Fibroblast of pulmonary artery (primary cell): ENCODE data around the gene ODF4.

Experiments
- DNase-seq: peaks from one replicate; pipeline ENCODE4 v3.0.0-alpha.2; 2010; ENCODE audit warnings: low read depth
- H3K4me3 ChIP-seq: replicated peaks from 2 replicates; pipeline ENCODE4 v1.5.1; 2011; ENCODE audit warnings: low read depth, mild to moderate bottlenecking, control low read depth, low read length, moderate library complexity
- TF ChIP-seq, protein P1 (sequence below): IDR thresholded peaks from 2 replicates; pipeline ENCODE4 v1.5.1; 2011; ENCODE audit warnings: mild to moderate bottlenecking, control low read depth, low read length, inconsistent platforms; ENCODE audit errors: missing control alignments

ODF4 gene

GRCh38 chr17:8339540-8339939 is at the start of gene ODF4:
ODF4 (plus strand) TSS chr17:8339840; CDS start chr17:8340052, 212 bp downstream.
- H3K4me3 ChIP-seq: no peak within 1 kb of the TSS
- TF ChIP-seq, protein P1, sequence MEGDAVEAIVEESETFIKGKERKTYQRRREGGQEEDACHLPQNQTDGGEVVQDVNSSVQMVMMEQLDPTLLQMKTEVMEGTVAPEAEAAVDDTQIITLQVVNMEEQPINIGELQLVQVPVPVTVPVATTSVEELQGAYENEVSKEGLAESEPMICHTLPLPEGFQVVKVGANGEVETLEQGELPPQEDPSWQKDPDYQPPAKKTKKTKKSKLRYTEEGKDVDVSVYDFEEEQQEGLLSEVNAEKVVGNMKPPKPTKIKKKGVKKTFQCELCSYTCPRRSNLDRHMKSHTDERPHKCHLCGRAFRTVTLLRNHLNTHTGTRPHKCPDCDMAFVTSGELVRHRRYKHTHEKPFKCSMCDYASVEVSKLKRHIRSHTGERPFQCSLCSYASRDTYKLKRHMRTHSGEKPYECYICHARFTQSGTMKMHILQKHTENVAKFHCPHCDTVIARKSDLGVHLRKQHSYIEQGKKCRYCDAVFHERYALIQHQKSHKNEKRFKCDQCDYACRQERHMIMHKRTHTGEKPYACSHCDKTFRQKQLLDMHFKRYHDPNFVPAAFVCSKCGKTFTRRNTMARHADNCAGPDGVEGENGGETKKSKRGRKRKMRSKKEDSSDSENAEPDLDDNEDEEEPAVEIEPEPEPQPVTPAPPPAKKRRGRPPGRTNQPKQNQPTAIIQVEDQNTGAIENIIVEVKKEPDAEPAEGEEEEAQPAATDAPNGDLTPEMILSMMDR: no peak
- no peak for DNase-seq

GRCh38 chr17:8290043-8290442 is 49.6 kb upstream of the ODF4 start:
- TF ChIP-seq, protein P1: no peak
- no peak overlapping the region for H3K4me3 ChIP-seq
- DNase-seq: no peak

DNA sequence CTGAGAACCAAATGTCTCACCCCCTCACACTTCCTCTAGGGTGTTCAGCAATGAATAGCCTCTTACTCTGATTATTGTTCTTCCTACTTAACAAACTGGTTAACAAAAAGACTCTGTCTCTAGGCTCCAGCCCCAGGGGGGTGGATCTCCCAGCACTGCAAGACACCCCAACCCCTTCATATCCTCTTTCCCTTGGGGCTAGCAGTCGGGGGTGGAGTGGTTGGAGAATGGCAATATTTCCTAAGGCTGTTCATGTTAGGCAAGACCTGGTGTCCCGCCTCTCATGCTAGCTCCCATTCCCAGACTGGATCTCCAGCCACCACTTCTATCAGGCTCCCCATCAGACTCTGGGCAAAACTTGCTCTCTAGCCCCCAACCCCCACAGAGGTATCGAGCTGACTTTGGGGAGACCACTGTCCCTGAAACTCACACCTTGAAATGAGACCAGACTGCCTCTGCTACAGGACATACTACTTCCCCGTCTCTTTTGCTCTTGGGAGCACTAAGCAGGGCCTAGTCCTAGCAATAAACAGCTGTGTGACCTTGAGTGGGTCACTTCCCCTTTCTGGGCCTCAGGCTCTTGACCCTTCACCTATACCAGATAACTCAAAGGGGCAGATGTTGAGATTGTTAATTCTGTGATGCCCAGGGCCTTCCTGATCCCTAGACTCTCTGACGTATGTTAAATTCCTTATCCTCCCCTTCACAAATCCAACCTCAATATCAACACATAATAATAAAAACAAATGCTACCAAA is 46.8 kb upstream of the ODF4 start:
- H3K4me3 ChIP-seq: no peak overlapping the region
- no peak for DNase-seq
- TF ChIP-seq, protein P1: no peak

GRCh38 chr17:8294361-8294760 is 45.3 kb upstream of the ODF4 start:
- no peak for DNase-seq
- no peak overlapping the region for H3K4me3 ChIP-seq
- TF ChIP-seq, protein P1: no peak

- no peak for DNase-seq
- TF ChIP-seq, protein P1: no peak
These were observed 44.8 kb upstream of the ODF4 start for GRCh38 chr17:8294814-8295316.

DNA sequence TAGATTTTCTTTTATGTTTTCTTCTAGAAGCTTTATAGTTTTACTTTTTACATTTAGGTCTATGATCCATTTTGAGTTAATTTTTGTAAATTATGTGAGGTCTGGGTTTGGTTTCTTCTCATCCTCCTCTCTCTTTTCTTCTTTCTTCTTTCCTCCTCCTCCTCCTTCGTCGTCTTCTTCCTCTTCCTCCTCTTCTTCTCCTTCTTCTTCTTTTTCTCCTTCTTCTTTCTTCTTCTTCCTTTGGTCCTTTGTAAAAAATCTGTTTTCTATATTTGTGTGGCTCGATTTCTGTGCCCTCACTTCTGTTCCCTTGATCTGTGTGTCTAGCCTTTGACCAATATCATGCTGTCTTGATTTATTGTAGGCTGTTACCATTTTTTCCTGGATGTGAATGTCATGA is 39.4 kb upstream of the ODF4 start:
- no peak overlapping the region for H3K4me3 ChIP-seq
- TF ChIP-seq, protein P1: no peak
- no peak for DNase-seq

More at GRCh38 chr17:8294814-8295316, 44.8 kb upstream of the ODF4 start:
- peak overlapping the region; percentile 68 for H3K4me3 ChIP-seq
